ENCODE data around the gene MAGI2. TPM values are rescaled to one million over a fixed set of nuclear protein-coding genes. Genes with fewer than 3 reads are reported as not detected.

Gene MAGI2
- total RNA-seq, 3 donors from 2014 or later = 9.8 to 22.7 (median 20.2) TPM

- no peaks in the 10 kb centered on the region for H3K9me3 ChIP-seq
- H3K27ac ChIP-seq = no peak overlapping the region
- no peaks in the 10 kb centered on the region for H3K27me3 ChIP-seq
- TF ChIP-seq CTCF (IDR thresholded peaks at IDR 0.05) = no peak
- no peak for TF ChIP-seq POLR2A (IDR thresholded peaks at IDR 0.05)
- no peak for TF ChIP-seq POLR2AphosphoS5 (IDR thresholded peaks at IDR 0.05)
- no peaks in the 10 kb centered on the region for H3K36me3 ChIP-seq
- H3K4me3 ChIP-seq = no peak overlapping the region
- H3K4me1 ChIP-seq = no peaks in the 10 kb centered on the region
- no peak for DNase-seq (ENCODE audit: low spot score in 2 of 2)
- intact Hi-C loops (cut with DNase I; ENCODE audit: low total_unique reads) = no loop called here
Observed at GRCh38 chr7:78125884-78126283, 1327.6 kb downstream of the MAGI2 start.

- Histone ChIP-seq H3K4me1 (no peaks in the 10 kb centered on the region), H3K36me3 (no peaks in the 10 kb centered on the region), H3K27ac (no peak overlapping the region), H3K9me3 (no peaks in the 10 kb centered on the region), H3K4me3 (no peak overlapping the region), H3K27me3 (no peaks in the 10 kb centered on the region)
- intact Hi-C loops (cut with DNase I; ENCODE audit: low total_unique reads) = no loop called here
- TF ChIP-seq CTCF (IDR thresholded peaks at IDR 0.05) (no peak), POLR2AphosphoS5 (IDR thresholded peaks at IDR 0.05) (no peak), POLR2A (IDR thresholded peaks at IDR 0.05) (no peak)
- no peak for DNase-seq (ENCODE audit: low spot score in 2 of 2)
Observed at GRCh38 chr7:78124216-78124615, 1329.3 kb downstream of the MAGI2 start.

- intact Hi-C loops (cut with DNase I; ENCODE audit: low total_unique reads) = no loop called here
- no peaks in the 10 kb centered on the region for H3K4me1 ChIP-seq
- no peaks in the 10 kb centered on the region for H3K36me3 ChIP-seq
- H3K9me3 ChIP-seq = no peaks in the 10 kb centered on the region
- H3K4me3 ChIP-seq = no peak overlapping the region
- no peaks in the 10 kb centered on the region for H3K27me3 ChIP-seq
- no peak for DNase-seq (ENCODE audit: low spot score in 2 of 2)
- TF ChIP-seq CTCF (IDR thresholded peaks at IDR 0.05) (no peak), POLR2AphosphoS5 (IDR thresholded peaks at IDR 0.05) (no peak), POLR2A (IDR thresholded peaks at IDR 0.05) (no peak)
- no peak overlapping the region for H3K27ac ChIP-seq
Observed at GRCh38 chr7:78121888-78122287, 1331.6 kb downstream of the MAGI2 start.

- H3K4me1 ChIP-seq = no peaks in the 10 kb centered on the region
- intact Hi-C loops (cut with DNase I; ENCODE audit: low total_unique reads) = no loop called here
- TF ChIP-seq POLR2A (IDR thresholded peaks at IDR 0.05) = no peak
- no peak for TF ChIP-seq CTCF (IDR thresholded peaks at IDR 0.05)
- no peak for TF ChIP-seq POLR2AphosphoS5 (IDR thresholded peaks at IDR 0.05)
Observed at GRCh38 chr7:78118470-78118869, 1335.0 kb downstream of the MAGI2 start.

GRCh38 chr7:78115876-78116275 is 1337.6 kb downstream of the MAGI2 start:
- no peak for DNase-seq (ENCODE audit: low spot score in 2 of 2)
- TF ChIP-seq POLR2AphosphoS5 (IDR thresholded peaks at IDR 0.05) = no peak
- no peak for TF ChIP-seq POLR2A (IDR thresholded peaks at IDR 0.05)
- TF ChIP-seq CTCF (IDR thresholded peaks at IDR 0.05) = no peak
- no peaks in the 10 kb centered on the region for H3K9me3 ChIP-seq
- intact Hi-C loops (cut with DNase I; ENCODE audit: low total_unique reads) = no loop called here
- no peaks in the 10 kb centered on the region for H3K27me3 ChIP-seq
- H3K36me3 ChIP-seq = no peaks in the 10 kb centered on the region
- no peaks in the 10 kb centered on the region for H3K4me1 ChIP-seq
- H3K27ac ChIP-seq = no peak overlapping the region
- no peak overlapping the region for H3K4me3 ChIP-seq

More at GRCh38 chr7:78118470-78118869, 1335.0 kb downstream of the MAGI2 start:
- Histone ChIP-seq H3K9me3 (no peaks in the 10 kb centered on the region), H3K36me3 (no peaks in the 10 kb centered on the region), H3K27ac (no peak overlapping the region), H3K27me3 (no peaks in the 10 kb centered on the region), H3K4me3 (no peak overlapping the region)
- no peak for DNase-seq (ENCODE audit: low spot score in 2 of 2)

All from breast epithelium (tissue), 4 donors.